Kidney glomerular epithelial cell (primary cell): ENCODE measurements around the gene HIVEP2.

Experiments
- DNase-seq: peaks from one replicate; lab custom pipeline; 2025; lab: John Stamatoyannopoulos, UW

HIVEP2 gene

DNA sequence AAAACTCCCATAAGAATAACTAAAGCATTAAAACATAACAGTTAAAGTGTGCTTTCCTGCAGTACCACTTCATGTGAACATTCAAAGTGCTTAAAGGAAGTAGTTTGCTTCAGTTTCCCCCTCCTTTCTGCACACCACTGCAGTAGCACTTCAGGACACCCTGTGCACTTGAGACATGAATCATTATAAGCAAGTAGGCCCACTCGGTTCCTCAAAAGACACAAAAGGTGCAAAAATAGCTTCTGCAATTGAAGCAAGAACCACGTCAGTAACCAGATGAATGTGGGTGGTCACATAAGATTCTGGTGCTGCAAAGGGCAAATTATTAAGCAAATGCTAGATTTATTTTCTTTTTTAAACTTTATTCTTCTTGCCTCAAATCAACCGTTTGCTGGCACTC, 160.6 kb downstream of the HIVEP2 start:
- DNase-seq, result no peak

DNA sequence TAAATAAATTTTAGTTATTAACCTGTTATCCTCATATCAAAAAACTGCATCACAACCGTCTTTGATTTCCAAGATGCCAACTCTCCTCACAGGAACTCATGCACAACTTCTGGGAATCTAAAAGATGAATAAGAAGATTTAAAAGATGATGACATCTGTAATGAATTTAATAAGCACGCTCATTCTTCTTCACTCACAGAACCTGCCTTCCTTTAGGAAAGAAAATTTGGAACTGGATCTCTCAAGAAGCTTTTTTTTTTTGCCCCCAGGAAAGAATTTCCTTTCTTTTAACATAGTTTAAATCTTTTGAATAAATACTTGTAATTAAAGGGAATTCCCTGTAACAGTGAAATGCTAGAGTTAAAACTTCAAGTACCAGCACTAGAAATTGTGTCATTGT, 161.5 kb downstream of the HIVEP2 start:
- DNase-seq, result no peak

DNA sequence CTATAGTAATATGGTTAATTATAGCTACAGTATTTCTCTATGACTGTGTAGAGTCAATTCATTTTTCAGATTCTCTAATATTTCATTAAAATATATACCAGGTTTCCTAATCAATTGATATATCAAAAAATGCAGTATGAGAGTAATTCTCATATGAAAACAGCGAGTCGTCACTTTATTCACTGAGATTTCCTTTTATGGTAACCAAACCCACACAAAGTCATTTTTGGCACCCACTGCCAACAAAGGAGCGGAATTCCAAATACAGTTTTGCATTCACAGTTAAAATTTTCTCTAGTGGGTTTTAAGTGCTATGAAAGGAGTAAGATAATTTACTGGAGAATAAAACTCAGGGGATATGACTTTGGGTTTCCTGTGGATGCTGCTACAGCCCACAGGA, 163.8 kb downstream of the HIVEP2 start:
- no peak for DNase-seq

DNA sequence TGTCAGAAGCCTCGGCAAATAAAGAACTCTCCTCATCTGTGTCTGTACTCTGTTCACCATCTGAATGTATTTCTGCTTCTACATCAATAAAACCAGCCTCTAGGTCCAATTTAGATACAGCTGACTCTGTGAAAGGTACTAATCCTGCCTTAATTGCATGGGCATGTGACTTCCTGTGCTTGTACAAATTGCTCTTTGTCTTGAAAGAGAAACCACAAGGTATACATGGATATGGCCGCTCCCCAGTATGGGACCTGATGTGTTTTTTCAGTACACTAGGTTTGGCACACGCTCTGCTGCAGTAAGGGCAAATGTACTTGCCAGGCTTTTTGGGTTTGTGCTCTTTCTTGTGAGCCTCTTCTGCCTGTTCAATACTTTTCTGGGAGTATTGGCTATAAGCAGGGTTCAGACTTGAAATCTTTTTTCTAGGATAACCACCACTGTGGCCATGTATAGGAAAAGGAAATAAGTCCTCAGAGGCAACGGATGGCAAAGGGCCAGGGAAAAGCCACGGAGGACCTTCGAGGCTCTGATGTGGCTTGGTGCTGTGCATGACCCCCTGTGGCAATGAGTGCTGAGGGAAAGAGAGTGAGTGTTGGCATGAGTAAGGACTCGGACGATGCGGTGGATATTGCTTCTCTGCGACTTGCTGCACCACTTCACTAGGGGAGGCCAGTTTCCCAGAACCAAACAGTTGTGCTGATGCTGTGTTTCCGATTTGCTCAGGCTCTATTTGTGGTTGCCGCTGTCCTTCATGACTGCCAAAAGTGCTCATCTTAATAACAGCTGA, 170.9 kb downstream of the HIVEP2 start:
- DNase-seq, result no peak

DNA sequence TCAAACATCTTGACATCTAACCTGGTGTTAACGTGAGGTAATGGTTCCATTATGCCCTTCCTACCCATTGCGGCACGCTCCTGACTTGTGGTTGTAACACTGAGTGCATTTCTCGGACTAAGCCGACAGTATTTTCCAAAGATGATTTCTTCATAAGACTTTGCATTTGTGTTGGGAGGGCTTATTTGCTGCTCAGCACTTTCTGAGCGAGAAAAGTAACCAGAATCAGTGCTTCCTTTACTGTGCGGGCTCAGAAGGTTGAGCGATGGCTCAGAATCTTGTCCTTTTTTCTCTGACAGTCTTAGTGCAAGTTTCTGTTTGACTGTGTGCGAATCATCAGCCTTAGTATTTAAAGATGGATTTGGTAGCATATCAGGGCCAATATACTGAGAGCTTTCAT, 171.7 kb downstream of the HIVEP2 start:
- no peak for DNase-seq

DNA sequence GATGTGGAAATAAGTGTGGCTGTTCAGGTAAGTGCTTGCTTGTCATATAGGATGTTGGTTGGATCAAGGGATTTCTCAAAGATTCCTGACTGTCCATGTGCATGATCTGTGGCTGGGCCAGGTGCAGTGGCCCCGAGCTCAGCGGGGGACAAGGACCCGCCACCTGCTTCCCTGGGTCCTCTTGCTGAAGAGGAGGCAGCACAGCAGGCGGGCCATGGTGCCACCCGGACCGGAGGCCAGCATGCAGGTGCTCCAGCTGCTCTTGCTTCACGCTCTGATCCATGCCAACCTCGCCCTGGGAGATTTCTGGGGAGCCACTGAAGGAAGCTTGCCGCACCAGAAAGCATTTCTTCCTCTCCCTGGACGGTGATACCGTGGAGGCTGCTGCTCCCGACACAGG, 173.8 kb downstream of the HIVEP2 start:
- no peak for DNase-seq

DNA sequence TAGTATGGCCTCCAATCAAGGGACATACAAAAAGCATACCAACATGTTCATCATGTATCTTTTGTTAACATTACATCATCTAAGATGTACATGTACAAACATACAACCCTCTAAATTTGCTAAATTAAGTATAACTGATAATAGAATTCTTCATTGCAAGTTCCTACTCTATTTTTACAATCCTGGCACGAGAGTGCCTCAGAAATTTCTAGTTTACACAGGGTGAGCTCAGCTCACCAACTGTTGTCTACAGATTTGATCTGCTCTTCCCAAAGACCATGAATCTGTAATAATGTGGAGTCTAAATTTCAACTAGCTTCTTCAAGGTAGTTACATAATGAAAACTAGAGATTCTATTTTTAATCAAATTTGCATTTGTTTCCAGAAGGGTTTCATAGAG, 179.7 kb downstream of the HIVEP2 start:
- DNase-seq, result no peak

DNA sequence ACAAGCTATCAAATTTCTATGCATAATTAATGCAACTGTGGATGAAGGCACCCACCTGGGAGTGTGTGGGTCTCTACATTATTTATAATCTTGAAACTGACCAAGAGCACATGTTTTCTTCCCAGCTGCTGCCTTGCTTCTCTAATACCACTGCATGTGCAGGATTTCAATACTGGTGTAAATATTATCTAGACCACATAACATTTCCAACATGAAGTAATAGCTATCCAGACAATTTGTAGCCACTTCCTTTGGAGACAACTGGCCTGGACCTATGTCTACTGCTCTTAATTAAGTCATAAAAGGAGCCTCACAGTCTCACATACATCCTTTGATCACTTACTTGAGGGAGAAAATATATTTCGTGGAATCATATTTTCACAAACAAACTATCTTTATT, 180.7 kb downstream of the HIVEP2 start:
- DNase-seq, result no peak

DNA sequence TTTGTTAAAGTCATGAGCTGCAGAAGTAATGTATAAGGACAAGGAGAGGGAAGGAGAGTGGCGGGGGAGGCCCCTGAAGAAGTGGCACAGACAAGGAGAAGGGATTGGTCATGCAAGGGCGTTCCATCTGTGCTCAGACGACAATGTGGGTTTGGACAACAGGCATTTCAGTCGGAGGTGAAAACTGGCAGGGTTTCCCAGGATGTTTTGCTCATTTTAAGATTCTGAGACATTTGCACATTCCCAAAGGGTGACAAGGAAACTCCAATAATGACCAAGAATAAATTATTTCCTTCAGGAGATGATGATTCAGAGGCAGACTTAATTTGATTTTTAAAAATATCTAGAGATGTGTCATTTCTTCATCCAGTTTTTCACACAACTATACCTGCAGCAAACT, 181.8 kb downstream of the HIVEP2 start:
- DNase-seq, result no peak

DNA sequence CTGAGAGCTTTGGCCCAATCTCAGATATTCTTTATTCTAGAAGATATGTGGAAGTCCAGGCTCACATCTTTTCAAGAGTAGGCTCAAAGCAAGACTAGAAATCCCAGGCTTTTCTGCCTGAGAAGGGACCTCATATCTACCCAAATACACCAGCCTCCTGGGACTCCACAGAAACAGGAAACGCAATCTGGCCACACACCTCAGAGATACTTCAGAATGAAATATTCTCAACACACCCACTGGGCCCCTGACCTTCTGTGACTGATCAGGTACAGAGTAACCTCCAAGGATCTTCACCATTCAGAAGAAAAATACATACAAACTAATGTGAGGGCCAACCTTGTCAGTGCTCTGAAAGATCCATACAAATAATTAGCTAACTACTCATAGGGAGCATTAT, 183.2 kb downstream of the HIVEP2 start:
- DNase-seq, result no peak

DNA sequence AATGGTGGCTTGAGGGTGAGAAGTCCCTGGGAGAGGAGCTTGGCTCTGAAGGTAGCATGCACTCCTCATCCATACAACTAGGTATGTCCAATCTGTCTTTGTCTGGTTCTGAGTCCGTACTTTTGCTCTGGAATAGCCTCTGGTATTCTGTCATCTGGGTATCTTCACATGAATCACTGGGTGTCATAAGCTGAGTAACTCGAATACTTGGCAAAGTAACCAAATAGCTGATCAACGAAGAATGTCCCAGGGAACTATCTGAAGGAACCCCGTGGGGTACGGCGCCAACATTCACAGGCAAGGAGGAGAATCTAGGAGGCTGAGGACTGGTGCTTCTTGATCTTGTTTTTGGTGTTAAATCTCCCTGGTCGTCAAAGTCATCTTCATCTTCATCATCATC, 184.8 kb downstream of the HIVEP2 start:
- DNase-seq, result no peak

DNA sequence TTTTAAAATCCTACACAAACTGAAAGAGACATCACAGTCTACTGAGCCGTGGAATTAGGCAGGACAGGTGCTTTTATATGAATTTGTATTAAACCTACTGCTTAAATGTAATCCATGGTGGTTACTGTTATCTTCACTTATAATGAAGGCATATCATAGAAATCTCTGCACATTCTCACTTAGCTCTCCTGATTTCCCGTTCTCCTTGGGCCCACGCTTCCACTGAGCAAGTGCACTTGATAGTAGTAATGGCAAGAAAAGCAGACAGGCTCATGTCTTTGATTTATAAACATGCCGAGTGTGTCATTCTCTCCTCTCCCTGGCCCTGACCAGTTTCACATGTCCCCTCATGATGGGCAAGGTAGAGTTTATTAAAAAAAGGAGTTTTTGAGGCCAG, 186.3 kb downstream of the HIVEP2 start:
- no peak for DNase-seq

DNA sequence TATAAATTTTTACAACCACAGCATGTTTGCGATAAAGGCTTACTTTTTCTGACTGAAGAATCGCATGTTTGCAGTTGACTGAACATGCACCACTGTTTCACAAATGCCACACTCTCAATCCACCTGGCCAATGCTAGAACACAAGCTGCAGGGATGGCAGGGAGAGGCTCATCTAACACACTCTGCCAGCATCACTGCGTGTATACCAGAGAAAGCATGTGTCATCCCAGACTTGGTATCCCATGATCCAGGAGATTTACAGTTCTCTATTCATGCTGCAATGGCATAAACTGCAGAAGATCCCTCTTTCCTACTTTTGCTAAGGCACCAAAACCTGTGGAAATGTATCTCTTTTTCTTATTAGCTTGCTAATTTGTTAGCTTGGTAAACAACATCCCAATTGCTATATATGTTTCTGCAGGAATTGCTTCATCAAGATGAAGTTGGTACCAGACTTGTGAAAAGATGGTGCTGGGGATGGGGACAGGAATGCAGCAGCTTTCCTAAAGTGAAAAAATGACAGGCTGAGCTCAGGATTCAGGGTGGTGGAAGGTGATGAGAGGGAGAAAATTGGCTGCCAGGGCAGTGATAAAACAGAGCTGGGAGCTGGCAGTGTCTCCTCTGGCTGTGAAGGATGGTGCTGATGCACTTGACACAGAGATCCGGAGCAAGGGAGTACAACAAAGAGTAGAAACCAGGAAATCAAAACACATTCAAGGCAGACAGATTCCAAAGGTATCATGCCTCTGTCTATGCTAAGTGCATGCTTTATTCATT, 186.9 kb downstream of the HIVEP2 start:
- no peak for DNase-seq

DNA sequence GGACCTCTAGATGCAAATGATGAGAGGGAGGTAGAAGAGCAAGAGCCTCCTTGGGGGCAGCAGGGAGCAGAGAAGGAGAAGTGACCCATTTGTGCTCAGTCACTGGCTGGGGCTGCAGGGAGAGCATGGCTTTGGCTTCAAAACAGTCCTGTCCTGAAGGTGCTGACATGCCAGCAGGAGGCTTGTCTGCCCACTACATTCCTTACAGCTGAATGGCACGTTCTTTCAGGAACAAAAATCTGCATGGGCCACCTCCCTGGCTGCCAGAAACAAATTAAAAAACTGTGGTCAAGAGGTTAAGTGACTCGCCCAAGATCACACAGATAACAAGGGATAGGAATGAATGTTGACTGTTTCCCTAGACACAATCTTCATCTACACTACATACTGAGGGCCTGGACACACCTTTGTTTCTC, 188.8 kb downstream of the HIVEP2 start:
- DNase-seq, result peak; percentile 83

DNA sequence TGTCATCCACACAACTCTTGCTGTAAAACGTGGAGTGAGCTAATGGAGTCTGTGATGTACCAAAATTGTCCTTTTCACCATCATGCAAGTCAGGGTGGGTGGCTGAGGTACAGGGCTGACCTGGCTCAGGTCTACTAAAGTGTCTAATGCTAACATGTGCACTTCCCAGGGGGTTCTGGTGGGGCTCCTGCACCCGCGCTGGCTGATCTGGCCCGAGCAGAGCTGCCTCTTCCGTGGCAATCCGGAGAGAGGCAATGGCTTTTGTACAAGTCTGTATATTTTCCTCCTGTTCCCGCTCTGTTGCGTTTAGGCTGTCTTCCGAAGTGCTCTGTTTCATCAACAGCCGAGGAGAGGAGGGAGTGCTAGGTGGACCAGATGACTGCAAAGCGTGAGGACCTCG, 191.8 kb downstream of the HIVEP2 start:
- DNase-seq, result no peak

DNA sequence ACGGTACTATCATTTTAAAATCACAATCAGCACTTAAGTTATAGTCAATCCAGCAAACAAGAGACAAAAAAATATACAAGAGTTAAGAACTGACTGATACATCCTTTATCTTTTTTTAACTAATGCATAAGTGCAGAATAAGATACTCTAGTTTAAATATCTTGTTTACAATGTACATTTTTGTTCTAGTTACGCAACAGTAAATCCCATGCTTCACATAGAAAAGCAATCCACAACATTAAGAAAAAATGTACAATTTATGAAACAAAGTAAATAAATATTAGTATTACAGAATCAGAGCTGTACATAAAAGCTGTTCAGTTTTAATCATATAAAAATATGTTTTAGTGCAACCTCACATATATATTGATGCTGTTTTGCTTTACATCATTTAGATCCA, 192.6 kb downstream of the HIVEP2 start:
- no peak for DNase-seq

DNA sequence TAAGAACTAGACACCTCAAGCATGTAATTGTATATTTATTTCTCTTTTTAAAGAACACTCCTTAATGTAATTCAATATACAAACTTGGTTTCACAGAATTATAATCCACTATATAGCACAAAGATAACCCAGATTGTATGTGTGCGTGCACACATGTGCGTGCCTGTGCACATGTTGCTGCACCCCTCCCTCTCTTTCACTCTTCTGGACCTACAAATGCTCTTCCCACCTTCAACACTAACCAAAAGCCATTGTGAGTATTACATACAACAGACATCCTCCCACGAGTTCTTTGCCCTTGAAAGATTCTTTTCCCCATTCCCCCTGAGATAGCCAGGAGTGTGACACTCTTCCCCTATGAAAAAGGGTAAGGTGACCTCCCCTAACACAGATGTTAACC, 193.5 kb downstream of the HIVEP2 start:
- no peak for DNase-seq

DNA sequence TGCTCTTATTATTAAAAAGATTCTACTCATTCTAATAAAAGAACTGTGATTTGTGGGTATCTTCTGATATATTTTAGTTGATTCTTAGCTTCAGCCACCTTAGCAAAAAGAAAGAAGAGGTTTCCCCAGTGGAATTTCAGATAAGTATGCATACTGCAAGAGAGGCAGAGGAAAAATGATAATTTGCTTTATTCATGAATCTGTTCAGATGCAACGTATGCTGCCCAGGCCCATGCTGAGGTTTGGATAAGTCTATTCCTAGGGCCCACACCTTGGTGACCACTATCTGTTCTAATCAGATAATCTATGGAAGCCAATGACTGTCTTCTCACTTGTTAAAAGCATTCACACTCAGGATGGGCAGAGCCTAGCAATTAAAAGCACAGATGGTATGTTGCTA, 194.0 kb downstream of the HIVEP2 start:
- no peak for DNase-seq

DNA sequence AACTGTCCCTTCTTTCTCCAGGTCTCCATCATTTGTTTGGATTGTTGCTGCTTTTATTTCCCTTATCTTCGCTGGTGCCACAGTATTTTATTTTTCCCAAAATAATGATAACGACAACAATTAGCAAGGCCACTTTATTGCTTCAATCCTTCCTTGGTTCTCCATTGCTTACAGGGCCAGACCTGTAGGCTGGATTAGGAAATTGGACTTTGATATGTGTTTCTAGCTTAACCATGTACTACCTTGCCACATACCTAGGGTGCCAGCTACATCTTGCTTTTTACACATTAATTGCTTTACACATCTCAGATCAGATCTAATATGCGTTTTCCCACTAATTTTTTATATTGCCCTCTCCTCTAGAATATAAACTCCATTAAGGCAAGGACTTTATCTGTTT, 195.4 kb downstream of the HIVEP2 start:
- DNase-seq, result no peak

DNA sequence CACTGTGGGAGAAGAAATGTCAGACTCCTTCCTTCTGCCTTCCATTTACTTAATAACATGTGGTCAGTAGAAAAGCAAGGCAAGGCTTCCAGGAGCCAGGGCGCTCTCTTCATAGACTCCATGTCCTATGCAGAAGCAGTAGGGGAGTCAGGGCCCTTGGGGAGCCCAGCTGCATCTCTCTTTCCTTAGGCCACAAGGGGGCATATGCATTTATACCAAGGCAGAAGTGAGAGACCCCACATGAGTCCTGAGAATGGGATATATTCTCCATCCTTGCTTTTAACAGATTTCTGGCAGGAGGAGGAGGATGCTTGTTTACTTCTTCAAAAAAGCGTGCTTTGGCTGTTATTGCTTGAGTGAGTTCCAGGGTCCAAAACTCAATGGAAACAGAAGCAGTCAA, 198.5 kb downstream of the HIVEP2 start:
- no peak for DNase-seq

DNA sequence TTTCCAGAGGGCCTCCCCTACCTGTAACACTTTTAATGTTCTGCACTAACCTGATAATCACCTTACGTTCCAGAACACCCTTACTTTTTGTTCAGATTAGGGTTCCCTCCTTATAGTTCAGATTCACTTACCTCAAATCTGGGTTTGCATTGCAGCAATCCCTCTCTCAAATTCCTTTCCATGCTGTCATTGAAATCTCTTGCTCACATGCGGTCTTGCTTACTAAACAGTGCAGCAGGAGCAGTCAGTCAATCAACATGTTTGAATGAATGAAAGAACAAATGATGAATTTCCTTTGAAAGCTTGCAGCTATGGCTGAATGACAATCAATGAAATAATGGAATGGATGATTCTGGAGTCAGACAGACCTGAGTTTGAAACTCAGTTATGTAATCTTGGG, 200.1 kb downstream of the HIVEP2 start:
- DNase-seq, result no peak

DNA sequence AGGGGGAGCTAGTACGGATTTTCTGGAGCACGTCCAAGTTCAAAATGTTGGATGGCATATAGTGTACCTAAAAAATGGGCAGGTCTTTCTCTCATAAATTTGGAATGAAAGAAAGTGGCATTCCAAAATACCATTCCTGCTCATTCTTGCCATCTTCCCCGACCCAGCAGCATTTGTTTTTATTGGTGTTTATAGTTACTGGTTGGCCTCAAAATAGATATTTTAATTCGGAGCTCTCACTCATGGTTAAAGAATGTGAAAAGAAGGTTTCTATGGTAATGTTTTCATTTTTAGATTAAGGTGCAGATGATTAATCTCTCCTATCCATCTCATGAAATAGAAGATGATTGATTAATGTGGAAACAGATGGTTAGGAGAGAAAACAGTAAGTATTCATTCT, 204.5 kb downstream of the HIVEP2 start:
- no peak for DNase-seq

DNA sequence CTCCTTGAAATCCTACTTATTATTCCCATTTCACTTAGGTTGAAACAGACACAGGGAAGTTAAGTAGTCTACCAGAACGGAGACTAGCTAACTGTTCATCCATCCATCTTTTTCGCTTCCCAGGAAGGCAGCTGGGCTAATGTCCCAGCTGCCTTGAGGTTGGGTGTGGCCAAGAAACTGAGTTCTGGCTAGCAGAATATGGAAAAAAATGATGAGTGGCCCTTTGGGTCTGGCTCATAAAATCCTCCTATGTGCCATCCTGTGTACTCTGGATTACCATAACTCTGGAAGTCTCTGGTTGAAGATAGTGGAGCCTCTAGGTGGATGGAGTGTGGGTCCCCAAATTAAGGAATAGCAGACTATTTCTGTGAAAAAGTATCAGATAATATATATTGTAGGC, 206.2 kb downstream of the HIVEP2 start:
- DNase-seq, result no peak

DNA sequence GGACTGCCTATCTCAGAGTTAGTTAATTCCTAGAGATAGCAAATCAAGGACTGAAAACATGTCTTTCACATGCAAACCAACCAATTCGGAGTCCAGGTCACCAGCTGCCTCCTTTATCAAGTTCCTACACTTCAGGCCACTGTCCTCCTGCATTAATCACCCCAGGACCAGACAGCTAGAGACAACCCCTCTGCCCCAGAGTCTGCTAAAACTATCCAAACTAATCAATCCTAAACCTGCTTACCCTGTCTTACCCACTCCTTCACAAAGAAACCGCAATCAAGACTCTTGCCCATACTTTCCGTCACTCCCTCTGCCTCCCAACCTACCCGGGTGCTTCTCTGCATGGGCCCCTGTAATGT, 207.0 kb downstream of the HIVEP2 start:
- no peak for DNase-seq
